G401 (cell line): ENCODE results near the gene AMN. TPM values are rescaled to one million over a fixed set of nuclear protein-coding genes. Genes with fewer than 3 reads are reported as not detected.

Experiments used
- DNase-seq: peaks from one replicate; pipeline ENCODE4 v3.0.0-alpha.2; 2015; ENCODE audit warnings: low spot score
- in situ Hi-C: cut with HindIII; loops from 2 replicates; pipeline ENCODE4 v1.10.0; 2016; ENCODE audit warnings: low sequenced_read_pairs, mixed read lengths
- total RNA-seq: library from RNA; depleted of rRNA; stranded (reverse); fragments of >200 nt; shearing (Covaris generic); gene quantifications from 2 replicates; pipeline ENCODE4 v1.2.3, GENCODE V29; 2014

The AMN gene
- total RNA-seq, 1 experiment from 2014 or later, result not detected

DNA sequence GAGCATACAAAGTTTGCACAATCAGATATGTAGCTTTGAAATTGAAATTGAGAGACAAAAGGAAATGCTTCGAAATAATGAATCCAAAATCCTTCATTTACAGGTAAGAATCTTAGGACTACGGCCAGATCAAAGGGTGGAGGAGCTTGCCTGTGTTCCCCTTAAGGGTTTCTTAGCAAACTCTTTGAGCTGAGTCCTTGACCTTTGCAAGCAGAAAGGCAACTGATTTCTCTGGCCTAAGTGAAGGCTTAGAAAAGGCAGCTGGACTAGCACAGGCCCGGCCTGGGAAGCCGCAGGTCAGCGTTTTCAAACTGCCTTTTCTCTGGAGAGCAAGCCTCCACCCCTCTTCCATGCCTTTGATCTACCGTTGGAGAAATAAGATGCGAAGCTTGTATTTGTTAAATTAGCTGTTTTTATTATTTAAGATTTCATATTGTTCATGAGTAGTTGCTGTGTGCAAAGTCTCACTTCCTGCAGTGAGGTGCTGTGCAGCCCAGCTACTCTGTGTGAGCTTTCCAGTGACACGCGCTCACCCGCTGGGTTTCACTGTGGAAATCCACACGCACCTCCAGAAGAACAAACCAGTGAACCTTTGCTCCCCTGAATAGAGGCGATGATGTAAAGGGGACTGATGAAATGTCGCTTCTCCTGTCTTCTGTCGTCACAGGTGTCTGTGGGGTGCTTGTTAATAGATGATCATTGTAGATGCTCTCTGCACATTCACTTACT is 25.0 kb upstream of the AMN start:
- in situ Hi-C loops, result no loop called here
- DNase-seq, result no peak

GRCh38 chr14:102898298-102898697 is 24.2 kb upstream of the AMN start:
- in situ Hi-C loops, result no loop called here
- DNase-seq, result no peak

DNA sequence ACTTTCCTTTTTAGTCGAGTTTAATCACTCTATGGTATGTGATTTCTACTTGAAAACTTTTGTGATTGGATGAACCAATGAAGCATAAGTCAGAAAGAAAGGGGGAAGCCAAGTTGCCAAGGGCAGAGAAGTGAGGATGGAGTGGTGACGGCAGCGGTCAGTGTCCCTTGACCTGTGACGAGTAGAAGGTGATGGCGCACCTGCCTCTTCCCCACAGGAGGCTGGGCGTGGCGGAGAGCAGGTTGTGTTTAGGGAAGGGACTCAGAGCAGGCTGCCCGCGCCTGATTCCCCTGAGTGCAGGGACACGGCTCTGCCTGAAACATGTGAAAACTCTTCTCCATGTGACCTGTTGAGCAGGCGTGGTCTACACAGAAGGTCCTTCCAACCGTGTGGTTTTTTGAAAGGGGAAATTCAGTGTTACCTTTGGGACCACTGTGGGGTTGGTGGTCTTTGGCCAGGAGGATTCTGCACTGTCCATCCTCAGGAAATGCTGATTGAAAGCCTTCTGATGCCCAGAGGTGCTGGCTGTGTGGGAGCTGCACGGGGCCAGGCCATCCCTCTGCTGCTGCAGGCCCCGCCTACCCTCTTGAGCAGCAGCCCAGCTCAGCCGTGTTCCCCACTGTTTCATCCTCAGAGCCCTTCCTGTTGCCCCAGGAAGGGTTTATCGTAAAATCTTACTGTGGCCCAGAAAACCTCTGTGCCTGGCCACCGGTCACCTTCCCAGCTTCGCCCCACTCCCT is 23.5 kb upstream of the AMN start:
- no peak for DNase-seq
- in situ Hi-C loops, result no loop called here

DNA sequence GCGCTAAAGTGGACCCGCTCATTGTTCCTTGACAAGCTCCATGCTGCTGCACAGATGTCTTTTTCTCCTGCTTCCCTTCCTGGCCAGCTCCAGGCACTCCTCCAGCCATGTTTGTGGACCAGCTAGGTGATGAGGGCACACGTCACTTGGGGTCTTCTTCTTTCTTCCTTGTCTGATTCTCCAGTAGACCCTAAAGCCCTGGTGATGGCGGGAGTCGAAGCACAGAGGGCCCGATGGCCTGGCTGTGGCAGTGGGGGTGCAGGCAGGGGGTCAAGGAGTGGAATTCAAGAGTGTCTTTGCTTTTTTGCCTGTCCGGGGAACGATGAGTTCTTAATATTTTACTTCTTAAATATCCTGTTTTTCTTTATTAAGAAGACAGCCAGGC is 23.0 kb upstream of the AMN start:
- in situ Hi-C loops, result no loop called here
- DNase-seq, result no peak

DNA sequence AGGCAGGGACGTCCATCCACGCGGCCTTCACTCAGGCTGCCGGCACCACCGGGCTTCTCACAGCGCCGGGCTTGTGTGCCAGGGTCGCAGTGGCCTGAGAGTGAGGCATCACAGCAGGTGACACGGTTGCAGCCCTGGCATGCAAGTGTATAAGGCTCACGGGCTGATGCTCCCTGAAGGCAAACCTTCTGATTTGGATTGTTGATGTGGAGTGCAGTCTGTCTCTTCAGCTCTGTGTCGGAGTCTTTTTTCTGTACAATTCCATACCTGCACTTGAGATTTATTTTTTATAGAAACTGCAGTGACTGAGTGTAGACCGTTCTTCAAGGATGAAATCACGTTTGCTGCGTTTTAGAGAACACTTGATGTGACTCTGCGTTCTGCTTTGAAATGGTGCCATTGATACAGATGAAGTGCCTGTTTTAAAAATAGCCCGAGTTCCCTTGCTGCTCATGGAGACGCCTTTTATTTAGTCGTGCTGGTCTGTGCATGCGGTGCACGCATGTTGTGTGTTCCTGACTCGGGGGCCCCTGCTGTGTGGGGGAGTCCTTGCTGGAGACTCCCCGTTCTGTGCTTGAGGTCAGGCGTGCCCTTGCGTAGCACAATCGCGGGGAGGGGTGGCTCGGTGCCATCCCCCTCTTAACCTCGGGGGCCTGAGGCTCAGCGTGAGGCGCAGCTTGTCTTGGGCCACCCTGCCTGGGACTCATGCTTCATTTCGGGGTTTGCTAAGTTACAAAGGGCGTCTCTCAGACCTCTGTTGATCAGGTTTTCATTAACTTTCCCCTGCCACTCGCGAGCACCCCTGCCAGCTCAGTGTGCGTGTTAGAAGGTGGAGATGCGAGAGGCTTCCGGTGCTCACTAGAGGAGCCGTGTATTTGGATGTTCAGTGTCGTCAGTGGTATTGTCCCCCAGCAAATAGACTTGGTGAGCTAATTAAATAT is 21.6 kb upstream of the AMN start:
- peak; percentile 57 for DNase-seq
- in situ Hi-C loops, result no loop called here

DNA sequence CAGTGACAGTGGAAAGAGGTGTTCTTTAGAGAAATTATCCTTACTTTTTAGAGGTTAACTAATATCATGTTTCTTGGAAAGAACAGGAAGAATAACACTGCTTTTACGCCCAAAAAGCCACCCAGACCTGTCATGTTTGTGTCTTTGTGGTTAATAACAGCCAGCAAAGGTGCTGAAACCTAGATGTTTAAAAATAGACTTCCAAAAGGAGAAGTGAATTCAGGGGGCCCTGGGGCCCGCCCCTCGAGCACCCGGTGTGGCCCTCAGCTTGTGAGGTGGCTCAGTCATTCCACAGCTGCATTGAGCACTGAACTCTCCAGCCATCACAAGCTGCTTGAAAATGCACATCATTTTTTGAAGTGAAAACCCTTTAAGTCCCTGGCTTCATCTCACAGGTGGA is 20.8 kb upstream of the AMN start:
- in situ Hi-C loops, result no loop called here
- no peak for DNase-seq

- in situ Hi-C loops, result no loop called here
These were observed 20.4 kb upstream of the AMN start for GRCh38 chr14:102902086-102902485.

DNA sequence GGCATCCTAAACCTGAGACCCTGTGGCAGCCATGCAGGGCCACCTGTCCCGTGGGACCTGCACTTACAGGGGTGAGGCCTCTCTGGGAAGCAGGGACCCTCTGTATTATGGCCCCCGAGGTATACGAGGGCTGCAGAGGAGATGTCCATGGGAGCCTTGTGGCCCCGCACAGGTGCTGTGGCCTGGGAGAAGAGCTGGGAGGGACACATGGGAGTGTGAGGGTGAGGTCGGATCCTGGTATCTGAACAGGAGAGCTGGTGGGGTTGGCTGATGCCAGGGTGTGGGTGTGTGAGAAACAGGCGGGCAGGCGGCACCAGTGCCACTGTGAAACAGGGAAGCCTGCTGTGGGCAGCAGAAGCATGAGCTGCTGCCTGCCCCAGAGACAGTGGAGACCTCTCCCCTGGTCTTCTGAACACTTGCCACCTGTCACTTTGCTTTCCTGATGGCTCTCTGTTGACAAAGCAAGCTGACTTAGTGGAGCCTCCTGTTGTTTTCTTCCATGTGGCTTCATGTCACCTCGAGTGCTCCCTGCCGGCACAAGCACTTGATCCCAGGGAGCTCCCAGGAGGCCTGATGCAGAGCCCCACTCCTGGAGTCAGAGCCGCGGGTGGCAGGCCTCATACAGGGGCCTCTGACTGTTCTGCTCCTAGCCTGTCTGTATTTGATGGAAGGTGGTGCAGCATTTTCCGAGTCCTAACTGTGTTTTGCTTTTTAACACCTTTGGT is 19.8 kb upstream of the AMN start:
- no peak for DNase-seq
- in situ Hi-C loops, result no loop called here

More at GRCh38 chr14:102902086-102902485, 20.4 kb upstream of the AMN start:
- no peak for DNase-seq

- no peak for DNase-seq
- in situ Hi-C loops, result no loop called here
These were observed 19.1 kb upstream of the AMN start for GRCh38 chr14:102903248-102903888.

DNA sequence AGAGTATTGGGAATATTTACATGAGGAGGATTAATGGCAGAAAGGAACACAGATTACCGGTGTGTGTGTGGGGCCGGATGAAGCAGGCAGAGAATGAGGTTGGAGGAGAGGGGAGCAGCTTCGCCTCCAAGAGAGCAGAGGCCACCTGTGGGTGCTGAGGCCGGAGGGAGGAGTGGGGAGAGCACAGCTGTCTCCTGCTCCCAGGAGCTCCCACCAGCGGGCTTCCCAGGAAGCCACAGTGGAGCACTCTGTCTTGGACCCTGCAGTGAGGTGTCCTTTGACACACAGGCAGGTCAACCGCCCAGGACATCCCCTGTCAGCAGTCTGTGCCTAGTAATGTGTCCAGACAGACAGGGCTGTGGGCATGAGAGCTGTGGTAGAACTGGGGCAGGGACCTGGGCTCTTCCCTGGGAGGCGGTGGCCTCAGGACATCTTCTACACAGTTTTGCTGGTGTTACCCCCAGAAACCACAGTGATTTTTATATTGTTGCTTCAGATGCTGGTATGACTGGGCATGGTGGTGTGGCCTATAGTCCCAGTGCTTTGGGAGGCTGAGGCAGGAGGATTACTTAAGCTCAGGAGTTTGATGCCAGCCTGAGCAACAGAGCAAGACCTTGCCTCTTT is 18.5 kb upstream of the AMN start:
- in situ Hi-C loops, result no loop called here
- DNase-seq, result no peak

DNA sequence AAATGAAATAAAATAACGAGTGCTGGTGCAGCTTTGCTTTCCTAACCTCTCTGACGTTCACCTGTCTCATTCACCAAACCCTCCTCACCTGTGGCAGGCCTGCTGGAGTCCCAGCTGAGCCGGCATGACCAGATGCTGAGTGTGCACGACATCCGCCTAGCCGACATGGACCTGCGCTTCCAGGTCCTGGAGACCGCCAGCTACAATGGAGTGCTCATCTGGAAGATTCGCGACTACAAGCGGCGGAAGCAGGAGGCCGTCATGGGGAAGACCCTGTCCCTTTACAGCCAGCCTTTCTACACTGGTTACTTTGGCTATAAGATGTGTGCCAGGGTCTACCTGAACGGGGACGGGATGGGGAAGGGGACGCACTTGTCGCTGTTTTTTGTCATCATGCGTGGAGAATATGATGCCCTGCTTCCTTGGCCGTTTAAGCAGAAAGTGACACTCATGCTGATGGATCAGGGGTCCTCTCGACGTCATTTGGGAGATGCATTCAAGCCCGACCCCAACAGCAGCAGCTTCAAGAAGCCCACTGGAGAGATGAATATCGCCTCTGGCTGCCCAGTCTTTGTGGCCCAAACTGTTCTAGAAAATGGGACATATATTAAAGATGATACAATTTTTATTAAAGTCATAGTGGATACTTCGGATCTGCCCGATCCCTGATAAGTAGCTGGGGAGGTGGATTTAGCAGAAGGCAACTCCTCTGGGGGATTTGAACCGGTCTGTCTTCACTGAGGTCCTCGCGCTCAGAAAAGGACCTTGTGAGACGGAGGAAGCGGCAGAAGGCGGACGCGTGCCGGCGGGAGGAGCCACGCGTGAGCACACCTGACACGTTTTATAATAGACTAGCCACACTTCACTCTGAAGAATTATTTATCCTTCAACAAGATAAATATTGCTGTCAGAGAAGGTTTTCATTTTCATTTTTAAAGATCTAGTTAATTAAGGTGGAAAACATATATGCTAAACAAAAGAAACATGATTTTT is 17.1 kb upstream of the AMN start:
- DNase-seq, result no peak
- in situ Hi-C loops, result no loop called here

DNA sequence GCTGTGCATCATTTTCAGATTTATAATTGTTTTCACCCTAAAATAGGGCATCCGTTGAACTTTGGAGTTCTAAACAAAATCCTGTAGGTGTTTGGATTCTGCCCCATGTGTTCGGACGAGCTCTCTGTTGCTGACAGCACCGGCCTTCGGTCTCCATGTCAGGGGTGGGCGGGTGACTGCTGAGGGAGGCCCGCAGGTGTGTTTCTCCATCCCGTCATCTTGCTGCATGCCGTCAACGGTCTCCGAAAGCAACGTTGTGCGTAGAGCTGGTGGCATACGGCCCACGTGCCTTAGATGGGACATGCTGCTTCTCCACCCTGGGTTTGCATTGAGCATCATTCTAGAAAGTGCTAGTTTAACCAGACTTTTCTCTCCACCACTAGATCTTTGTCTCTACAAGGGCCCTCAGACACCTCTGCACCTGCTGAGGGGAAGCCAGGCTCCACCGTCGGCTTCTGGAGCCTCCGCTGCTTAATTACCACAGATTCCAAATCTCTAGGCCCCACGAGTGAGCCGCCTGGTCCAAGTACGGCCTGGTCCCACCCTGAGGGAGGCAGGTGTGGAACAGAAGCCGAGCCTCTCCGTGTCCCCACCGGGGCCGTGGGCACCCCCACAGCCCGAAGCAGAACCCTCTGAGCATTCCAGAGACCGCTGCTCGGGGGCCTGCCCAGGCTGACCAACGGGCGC is 15.7 kb upstream of the AMN start:
- DNase-seq, result no peak

GRCh38 chr14:102907303-102907844 is 15.1 kb upstream of the AMN start:
- in situ Hi-C loops, result no loop called here
- no peak for DNase-seq

More for the DNA sequence above, 15.7 kb upstream of the AMN start:
- in situ Hi-C loops, result no loop called here

DNA sequence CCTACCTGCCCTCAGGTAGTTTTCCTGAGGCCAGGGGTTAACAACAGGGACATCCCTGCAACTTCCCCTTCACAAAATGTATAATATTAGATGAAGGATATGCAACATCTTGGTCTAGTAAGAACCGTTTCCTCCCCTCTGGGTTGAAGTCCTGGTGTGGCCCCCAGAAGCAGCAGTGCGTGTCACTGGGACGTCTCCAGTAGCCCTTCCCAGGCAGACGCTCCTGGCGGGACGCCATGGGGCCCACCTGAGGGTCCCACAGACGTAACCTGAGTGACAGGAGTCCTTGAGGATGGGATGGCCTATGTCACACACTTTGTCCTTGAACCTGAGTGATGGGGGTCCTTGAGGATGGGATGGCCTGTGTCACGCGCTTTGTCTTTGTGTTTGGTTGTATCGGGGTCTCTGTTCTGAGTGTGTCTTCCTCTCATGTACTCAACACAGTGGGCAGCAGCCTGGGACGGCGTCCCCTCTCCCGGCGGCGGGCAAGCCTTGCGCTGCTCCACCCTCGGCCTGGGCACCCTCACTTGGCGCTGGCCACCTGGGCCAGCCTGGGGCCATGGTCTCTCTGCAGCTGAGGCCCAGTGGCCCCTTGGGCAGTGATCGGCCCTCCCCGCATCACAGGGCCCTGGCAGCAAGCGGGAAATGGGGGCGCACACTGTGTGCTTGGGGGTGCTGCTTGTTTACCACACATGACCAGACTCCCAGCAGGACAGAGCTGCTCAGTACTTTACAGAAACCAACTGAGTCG is 14.3 kb upstream of the AMN start:
- no peak for DNase-seq
- in situ Hi-C loops, result no loop called here

- in situ Hi-C loops, result no loop called here
- no peak for DNase-seq
These were observed 13.6 kb upstream of the AMN start for GRCh38 chr14:102908766-102909455.
